ENCODE results near the gene PIP5K1B. TPM values are rescaled to one million over a fixed set of nuclear protein-coding genes. Genes with fewer than 3 reads are reported as not detected.

The PIP5K1B gene
- total and polyA plus RNA-seq, 10 of the 15 experiments (the other 5 are each of a cell fraction or from before 2014, with no cell fraction given), result 6.8 to 16.3 (median 10.6) TPM

DNA sequence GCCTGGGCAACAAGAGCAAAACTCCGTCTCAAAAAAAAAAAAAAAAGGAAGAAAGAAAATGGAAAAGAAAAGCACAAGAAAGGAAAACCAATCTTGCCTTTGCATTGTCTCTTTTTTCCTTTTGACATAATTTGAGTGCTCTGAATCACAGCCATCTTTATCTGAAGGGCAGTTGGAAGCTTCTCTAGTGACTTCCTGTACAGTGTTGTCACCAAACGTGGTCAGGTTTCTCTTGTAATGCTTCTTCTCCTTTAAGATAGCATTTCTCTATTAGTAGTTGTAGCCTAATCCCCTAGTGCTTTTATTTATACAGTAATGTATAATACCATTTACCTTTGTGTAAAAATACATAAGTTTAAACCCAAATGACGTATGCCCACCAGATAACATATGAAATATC is 290.7 kb downstream of the PIP5K1B start:
- ChIA-PET CTCF (interaction anchor here (0.9 to 3.3 kb wide), 5 partner anchors 41 to 408 kb away, joined by 3 to 19 read pairs (median 3); no protein-coding TSS in a partner anchor), RAD21 (ENCODE audit: unreplicated experiment) (interaction anchor here (1.2 to 2.0 kb wide), 3 partner anchors 12 to 216 kb away, joined by 3 to 6 read pairs (median 6); a partner anchor contains a TSS), SMC1A (ENCODE audit: uncharacterized antibody, unreplicated experiment) (interaction anchor here (0.8 to 3.4 kb wide), 6 partner anchors 9 to 268 kb away, joined by 3 to 21 read pairs (median 4); no protein-coding TSS in a partner anchor), POLR2A (interaction anchor here (0.7 kb wide), 1 partner anchor 123 kb away, joined by 3 read pairs; no protein-coding TSS in a partner anchor)
- TF ChIP-seq, protein P1, sequence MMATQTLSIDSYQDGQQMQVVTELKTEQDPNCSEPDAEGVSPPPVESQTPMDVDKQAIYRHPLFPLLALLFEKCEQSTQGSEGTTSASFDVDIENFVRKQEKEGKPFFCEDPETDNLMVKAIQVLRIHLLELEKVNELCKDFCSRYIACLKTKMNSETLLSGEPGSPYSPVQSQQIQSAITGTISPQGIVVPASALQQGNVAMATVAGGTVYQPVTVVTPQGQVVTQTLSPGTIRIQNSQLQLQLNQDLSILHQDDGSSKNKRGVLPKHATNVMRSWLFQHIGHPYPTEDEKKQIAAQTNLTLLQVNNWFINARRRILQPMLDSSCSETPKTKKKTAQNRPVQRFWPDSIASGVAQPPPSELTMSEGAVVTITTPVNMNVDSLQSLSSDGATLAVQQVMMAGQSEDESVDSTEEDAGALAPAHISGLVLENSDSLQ (IDR thresholded peaks at IDR 0.05), result no peak
- TF ChIP-seq TCF7 (IDR thresholded peaks at IDR 0.05; ENCODE audit: borderline replicate concordance), result no peak
- TF ChIP-seq, protein P2, sequence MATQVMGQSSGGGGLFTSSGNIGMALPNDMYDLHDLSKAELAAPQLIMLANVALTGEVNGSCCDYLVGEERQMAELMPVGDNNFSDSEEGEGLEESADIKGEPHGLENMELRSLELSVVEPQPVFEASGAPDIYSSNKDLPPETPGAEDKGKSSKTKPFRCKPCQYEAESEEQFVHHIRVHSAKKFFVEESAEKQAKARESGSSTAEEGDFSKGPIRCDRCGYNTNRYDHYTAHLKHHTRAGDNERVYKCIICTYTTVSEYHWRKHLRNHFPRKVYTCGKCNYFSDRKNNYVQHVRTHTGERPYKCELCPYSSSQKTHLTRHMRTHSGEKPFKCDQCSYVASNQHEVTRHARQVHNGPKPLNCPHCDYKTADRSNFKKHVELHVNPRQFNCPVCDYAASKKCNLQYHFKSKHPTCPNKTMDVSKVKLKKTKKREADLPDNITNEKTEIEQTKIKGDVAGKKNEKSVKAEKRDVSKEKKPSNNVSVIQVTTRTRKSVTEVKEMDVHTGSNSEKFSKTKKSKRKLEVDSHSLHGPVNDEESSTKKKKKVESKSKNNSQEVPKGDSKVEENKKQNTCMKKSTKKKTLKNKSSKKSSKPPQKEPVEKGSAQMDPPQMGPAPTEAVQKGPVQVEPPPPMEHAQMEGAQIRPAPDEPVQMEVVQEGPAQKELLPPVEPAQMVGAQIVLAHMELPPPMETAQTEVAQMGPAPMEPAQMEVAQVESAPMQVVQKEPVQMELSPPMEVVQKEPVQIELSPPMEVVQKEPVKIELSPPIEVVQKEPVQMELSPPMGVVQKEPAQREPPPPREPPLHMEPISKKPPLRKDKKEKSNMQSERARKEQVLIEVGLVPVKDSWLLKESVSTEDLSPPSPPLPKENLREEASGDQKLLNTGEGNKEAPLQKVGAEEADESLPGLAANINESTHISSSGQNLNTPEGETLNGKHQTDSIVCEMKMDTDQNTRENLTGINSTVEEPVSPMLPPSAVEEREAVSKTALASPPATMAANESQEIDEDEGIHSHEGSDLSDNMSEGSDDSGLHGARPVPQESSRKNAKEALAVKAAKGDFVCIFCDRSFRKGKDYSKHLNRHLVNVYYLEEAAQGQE (IDR thresholded peaks at IDR 0.05; ENCODE audit: low read depth, low read length), result no peak
- TF ChIP-seq HDAC6 (IDR thresholded peaks at IDR 0.05; ENCODE audit: unreplicated experiment), result no peak
- no peak for TF ChIP-seq IRF4 (IDR thresholded peaks at IDR 0.05; ENCODE audit: low read depth, low read length)
- H3K9me3 ChIP-seq (replicated peaks; ENCODE audit: control insufficient read depth, insufficient read depth, low read length), result no peaks in the 10 kb centered on the region
- no TSS peak for BruUV-seq (replicated peaks)
- H4K20me1 ChIP-seq (ENCODE audit: control insufficient read depth, insufficient read depth), result no peaks in the 10 kb centered on the region
- H3K27me3 ChIP-seq (replicated peaks in 1 of 2; ENCODE audit: control insufficient read depth in 2 of 2, insufficient read depth in 2 of 2, low read length in 1 of 2), result no peaks in the 10 kb centered on the region
- intact Hi-C loops (cut with micrococcal nuclease; ENCODE audit: unreplicated experiment), result loop anchor here (5.0 kb wide), 4 partner anchors 78 to 288 kb away; partner anchors contain the start of gene PIP5K1B
- no peak overlapping the region for H3K9ac ChIP-seq (ENCODE audit: control insufficient read depth, insufficient read depth, low read length)
- WGBS (ENCODE audit: insufficient coverage, insufficient replicate concordance, low lambda C conversion rate, missing lambda C conversion rate), result 46% methylated on average over 2 of the region's 3 CpGs
- H3K4me3 ChIP-seq, result no peak overlapping the region
- no peak for ATAC-seq
- H2AFZ ChIP-seq (ENCODE audit: control insufficient read depth, low read depth, low read length), result no peak overlapping the region
- no peak for FAIRE-seq
- no peak for DNase-seq (ENCODE audit: low read depth, low spot score)
- H3K27ac ChIP-seq (ENCODE audit: control insufficient read depth, insufficient read depth), result no peak overlapping the region
- no peaks in the 10 kb centered on the region for H3K36me3 ChIP-seq (ENCODE audit: control insufficient read depth in 2 of 2, insufficient read depth in 2 of 2, low read length in 1 of 2)
- no peak overlapping the region for H3K4me2 ChIP-seq (ENCODE audit: control insufficient read depth, insufficient read depth)
- H3K4me1 ChIP-seq (ENCODE audit: control insufficient read depth, insufficient read depth, low read length), result peaks cover 11% of the 10 kb centered on the region
- in situ Hi-C loops (cut with MboI), result loop anchor here (10.0 kb wide), 1 partner anchor 291 kb away; the partner anchor contains the start of gene PIP5K1B
- H3K79me2 ChIP-seq (ENCODE audit: control insufficient read depth, insufficient read depth, low read length), result no peaks in the 10 kb centered on the region
